HTERT RPE-1 (cell line): ENCODE measurements around the gene XPOT.

Source experiments
- in situ Hi-C: fragments of 300-500 bp; cut with MboI; formaldehyde crosslinking; loops from 4 replicates; pipeline ENCODE4 v1.14.3; 2020; ENCODE audit warnings: low sequenced_read_pairs

XPOT gene

DNA sequence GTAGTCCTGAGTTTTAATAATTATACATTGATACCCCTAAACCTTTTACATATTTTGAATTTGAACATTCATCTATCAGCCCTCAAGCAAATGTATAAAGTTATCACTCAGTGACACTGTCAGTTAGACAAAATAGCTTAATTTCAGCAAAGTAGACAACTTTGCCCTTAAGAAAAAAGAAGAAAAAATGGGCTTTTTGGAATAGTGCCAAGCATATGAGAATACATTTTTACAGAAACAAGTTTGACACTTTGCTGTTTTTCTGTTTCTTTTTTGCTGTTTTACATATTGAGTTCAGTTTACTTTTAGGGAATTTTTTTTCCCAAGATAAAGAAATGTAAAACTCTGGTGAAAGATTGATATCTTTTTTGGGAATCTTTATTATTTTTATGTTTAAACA is 62.0 kb downstream of the XPOT start:
- in situ Hi-C loops = no loop called here

DNA sequence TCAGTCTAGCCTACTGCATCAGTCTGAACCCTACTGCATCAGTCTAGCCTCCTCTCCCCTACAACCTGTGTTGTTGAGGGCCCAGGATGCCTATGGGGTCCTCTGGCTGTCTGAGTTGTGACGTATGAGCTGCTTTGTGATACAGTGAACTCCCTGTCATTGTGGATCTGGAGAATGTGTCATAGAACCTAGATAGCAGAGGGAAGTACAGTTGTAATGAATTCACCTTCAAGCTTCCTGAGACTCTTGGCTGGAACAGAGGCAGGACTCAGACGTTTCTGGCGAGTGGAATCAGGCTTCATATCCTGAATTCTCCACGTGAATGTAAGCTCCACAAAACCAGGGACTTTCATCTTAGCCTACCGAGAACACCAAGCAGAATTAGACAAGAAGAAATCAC is 64.8 kb downstream of the XPOT start:
- in situ Hi-C loops = no loop called here

DNA sequence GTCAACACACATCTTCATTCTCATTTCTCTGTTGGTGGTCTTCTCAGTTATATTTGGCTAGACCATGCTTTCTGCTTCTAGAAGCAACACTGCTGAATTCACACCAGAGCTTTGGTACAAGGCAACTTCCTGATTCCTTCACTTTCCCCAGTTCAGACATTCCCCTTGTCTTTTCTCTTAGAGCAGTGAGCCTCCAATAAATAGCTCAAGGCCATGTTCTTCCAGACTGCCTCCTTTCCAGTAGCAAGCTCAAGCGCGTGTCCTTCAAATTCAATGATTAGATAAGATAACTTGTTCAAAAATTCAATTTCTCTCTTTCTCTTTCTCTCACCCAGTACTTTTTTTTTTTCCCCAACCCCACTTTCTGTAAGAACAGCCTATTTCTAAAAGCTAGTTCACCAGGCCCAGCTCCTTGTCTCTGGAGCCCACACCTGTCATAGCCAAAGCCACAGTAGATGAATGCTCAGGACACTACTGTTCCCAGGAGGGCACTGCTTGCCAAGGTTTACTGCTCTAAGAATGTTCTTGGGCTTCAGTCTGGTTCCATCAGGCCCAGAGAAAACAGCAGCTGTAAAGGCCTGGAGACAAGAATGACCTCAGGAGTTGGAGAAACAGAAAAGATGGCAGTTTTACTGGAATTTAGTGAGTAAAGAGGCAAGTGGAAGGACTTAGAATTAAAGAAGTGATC is 65.4 kb downstream of the XPOT start:
- in situ Hi-C loops = no loop called here

DNA sequence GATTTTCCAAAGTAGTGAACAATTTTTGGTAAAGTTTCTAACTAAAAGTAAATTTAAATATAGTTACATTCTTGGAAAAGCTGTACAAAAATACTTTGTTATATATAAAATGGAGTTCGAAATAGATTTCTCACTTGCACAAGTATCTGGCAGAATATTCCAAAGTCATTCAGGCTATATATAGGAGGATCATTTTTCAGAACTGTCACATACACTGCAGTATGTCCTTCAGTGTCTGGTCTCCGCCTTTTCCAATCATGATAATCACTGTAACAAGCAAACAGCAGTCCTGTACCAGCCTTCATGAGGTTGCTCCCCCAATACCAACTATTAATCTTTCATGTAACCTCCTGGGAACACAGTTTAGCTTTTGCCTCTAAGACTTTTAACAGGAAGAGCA is 66.3 kb downstream of the XPOT start:
- in situ Hi-C loops = no loop called here

DNA sequence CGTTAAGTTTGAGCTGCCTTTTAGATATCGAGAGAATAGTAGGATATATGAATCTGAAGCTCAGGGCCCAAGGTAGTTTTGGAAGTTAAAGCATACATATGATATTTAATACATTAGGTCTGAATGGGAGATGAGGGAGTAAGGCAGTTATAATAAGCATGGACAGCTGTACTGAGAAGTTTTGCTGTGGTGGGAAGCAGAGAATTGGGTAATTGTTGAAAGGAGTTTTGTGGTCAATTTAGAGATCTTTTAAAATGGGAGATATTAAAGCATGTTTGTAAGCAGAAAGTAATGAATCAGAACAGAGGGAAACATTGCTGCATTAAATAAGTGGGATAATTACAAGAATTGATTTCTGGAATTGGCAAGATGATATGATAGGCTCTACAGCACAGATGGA is 69.0 kb downstream of the XPOT start:
- in situ Hi-C loops = no loop called here

DNA sequence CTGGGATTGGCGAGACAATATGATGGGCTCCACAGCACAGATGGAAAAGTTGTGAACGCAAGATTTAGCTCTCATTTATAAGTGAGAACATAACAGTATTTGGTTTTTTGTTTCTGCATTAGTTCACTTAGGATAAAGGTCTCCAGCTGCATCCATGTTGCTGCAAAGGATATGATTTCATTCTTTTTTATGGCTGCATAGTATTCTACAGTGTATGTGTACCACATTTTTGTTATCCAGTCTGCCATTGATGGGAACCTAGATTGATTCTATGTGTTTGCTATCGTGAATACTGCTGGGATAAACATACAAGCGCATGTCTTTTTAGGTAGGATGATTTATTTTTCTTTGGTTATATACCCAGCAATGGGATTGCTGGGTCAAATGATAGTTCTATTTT is 71.3 kb downstream of the XPOT start:
- in situ Hi-C loops = no loop called here

DNA sequence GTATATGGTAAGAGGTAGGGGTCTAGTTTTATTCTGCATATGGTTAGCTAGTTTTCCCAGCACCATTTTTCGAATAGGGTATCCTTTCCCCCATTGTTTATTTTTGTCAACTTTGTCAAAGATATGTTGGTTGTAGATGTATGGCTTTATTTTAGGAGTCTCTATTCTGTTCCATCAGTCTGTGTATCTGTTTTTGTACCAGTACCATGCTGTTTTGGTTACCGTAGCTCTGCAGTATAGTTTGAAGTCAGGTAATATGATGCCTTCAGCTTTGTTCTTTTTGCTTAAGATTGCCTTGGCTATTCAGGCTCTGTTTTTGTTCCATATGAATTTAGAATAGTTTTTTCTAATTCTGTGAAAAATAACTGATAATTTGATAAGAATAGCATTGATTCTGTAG is 72.7 kb downstream of the XPOT start:
- in situ Hi-C loops = no loop called here

DNA sequence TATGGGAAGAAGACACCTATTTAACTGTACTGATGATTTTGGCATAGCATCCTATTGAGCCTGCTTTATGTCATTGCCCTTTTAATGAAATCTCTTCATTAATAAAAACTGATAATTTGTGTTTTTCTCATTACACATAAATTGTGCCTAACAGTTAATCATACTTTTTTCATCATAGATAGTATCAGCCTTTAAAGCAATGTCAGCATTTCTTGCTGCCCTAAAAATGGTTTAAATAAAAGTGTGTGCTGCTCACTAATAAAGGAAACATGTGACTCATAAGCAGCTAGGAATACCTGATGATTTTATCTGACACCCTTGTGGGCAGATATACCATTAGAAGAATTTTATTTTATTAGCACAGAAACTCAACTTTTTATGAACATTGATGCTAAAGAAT is 74.5 kb downstream of the XPOT start:
- in situ Hi-C loops = no loop called here

DNA sequence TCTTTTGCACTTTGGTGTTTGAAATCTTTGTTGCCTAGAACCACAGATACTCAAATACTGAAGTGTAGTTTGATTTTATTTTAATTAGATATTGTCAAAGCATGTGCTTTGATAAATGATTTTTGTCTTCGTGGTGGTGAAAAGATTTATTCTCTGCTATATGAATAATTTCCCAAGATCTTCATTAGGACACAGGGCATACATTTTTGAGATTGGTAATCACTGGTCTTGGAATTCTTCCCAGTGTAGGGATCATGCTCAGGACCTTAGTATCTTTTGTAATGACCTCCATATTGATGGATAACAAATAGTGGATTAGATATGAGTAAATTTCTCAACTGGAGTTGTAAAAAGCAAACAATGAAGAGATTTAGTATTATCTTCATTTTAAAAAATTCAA is 76.0 kb downstream of the XPOT start:
- in situ Hi-C loops = no loop called here

DNA sequence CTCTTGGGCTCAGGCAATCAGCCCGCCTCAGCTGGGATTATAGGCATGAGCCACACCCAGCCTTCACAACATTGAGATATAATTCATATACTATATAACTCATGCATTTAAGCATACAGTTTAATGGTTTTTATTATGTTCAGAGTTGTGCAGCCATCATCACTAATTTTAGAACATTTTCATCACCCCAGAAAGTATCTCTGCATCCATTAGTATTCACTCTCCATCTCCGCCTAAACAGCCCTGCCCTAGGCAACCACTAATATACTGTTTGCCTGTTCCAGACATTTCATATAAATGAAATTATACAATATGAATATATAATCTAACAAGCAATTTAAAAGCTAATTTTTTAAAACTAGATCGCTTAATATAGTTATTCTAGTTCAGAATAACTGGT is 82.5 kb downstream of the XPOT start:
- in situ Hi-C loops = no loop called here

DNA sequence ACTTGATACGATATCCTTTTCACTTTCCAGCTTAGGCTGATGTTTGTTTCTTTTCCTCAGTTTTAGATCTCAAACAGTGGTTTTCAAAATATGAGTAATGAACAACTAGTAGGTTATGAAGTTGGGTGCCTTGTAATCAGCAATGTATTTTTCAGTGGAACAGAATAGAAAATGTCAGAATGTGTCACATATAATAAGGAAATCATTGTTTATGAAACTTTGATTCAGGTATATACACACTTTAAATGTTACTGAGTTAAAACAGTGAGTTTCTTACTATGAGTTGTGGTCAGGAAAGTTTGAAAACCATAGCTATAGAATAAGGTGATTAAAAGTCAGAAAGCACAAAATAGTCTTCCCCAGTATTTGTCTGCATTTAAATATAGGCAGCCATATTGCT is 87.5 kb downstream of the XPOT start:
- in situ Hi-C loops = no loop called here

DNA sequence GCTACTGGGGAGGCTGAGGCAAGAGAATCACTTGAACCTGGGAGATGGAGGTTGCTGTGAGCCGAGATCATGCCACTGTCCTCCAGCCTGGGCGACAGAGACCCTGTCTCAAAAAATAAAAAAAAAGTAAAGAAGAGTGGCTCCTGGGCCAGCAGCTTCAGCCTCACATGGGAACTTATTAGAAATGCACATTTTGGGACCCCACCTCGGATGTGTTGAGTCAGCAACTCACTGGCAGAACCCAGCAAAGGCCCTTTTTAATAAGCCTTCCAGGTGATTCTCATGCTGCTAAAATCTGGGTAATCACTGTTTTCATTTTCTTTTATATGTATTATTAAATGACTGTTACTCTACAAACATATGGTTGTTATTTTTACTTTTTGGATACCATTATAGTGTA is 89.3 kb downstream of the XPOT start:
- in situ Hi-C loops = no loop called here

DNA sequence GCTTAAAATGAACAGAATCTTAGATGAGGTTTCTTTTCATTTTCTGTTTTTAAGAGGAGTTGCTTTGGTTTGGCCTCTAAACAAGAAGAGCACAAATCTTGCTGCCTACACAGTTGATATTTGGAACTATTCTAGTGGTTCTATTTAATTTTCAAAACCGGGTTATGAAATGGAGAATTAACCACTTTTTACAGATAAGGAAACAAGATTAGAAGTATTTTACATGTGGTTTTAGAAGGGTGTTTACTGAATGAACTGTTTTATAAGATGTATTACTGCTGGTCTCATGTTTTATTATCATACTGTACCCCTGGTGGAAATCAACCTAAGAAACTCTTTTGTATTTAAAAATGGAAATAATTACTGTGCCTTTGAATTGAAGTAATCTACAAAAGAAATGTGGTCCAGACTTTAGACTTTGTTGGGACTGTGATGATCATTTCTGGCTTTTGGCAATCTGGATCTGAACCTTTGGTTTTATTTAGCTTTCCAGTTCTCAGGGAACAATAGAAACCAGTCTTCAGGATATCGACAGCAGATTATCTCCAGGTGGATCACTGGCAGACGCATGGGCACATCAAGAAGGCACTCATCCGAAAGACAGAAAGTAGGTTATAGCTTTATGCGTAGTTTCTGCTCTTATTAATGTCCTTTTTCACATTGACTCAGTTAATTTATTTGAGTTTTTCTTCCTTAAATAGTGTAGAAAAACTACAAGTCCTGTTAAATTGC is 91.0 kb downstream of the XPOT start:
- in situ Hi-C loops = no loop called here

DNA sequence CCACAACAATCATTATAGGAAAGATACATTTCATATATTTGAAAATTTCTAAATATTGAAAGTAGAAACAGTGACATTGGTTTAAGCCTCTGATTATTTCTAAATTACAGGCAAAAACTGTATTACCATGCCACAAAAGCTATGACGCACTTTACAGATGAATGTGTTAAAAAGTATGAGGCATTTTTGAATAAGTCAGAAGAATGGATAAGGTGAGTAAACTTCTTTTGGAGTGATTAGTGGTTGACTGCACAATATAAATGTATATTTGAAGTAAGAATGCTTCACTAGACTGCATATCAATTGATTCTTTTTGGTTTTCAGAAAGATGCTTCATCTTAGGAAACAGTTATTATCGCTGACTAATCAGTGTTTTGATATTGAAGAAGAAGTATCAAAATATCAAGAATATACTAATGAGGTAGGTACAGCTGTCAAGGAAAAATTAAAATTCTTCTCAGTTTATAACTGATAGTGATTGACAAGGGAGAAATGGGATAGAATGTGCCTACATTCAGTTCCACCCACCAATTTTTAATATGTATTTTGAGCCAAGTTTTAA is 92.7 kb downstream of the XPOT start:
- in situ Hi-C loops = no loop called here

DNA sequence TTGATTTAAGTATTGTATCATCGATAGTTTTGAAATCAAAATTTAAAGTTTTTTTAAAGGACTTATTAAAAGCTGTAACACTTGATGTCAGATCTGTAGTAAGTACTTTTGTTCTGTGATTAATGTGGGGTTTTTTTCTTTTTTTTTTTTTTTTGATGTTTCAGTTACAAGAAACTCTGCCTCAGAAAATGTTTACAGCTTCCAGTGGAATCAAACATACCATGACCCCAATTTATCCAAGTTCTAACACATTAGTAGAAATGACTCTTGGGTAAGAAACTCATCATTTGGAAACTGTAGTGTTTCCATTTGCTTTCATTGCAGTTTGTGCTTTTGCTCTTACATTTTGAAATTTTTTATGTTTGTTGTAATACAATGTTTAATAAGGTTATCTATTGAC is 93.3 kb downstream of the XPOT start:
- in situ Hi-C loops = no loop called here

DNA sequence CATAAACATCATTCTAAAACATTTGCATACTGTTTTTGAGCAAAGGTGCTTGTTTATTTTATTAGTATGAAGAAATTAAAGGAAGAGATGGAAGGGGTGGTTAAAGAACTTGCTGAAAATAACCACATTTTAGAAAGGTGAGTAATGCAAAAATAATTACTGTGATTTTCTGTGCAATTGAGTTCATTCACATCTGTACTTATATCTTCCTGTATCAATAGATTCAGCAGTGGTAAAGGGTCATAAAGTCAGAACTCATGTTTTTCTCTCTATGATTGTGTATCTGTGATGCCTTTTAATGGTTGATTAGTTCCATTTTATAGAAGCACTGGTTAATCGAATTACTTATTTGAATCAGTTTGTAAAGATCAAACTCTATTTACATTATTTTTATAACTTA is 93.7 kb downstream of the XPOT start:
- in situ Hi-C loops = no loop called here

DNA sequence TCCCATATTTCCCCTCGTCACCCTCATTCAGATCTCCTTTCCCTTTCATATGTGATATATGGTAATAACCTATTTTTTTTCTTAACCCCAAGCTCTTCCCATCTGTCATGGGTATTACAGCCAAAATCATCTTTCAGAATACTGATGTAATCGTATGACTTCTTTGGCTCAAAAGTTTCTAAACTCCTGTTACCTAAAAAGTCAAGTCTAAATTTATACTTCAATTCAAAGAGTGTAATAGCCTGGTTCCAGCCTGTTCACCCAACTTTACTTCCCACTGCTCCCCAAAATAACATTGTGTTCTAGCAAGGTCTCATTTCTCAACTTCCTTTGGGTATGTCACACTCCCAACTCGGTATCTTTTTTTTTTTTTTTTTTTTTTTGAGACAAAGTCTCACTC is 96.2 kb downstream of the XPOT start:
- in situ Hi-C loops = no loop called here
